Measurements from ENCODE around the gene PDIA2.

- TF ChIP-seq, protein P1, sequence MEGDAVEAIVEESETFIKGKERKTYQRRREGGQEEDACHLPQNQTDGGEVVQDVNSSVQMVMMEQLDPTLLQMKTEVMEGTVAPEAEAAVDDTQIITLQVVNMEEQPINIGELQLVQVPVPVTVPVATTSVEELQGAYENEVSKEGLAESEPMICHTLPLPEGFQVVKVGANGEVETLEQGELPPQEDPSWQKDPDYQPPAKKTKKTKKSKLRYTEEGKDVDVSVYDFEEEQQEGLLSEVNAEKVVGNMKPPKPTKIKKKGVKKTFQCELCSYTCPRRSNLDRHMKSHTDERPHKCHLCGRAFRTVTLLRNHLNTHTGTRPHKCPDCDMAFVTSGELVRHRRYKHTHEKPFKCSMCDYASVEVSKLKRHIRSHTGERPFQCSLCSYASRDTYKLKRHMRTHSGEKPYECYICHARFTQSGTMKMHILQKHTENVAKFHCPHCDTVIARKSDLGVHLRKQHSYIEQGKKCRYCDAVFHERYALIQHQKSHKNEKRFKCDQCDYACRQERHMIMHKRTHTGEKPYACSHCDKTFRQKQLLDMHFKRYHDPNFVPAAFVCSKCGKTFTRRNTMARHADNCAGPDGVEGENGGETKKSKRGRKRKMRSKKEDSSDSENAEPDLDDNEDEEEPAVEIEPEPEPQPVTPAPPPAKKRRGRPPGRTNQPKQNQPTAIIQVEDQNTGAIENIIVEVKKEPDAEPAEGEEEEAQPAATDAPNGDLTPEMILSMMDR (IDR thresholded peaks at IDR 0.05), result no peak
- no peak for TF ChIP-seq POLR2A (IDR thresholded peaks at IDR 0.05)
Measured at GRCh38 chr16:281660-282255, 1.2 kb upstream of the PDIA2 start.
